IMR-90 (cell line): ENCODE data around the gene CTBP2.

Experiments used
- CTCF ChIP-seq: conservative IDR thresholded peaks from 2 replicates; pipeline ENCODE4 v1.5.1; 2012; ENCODE audit warnings: mild to moderate bottlenecking, low read depth, low read length, improper control_type of control experiment
- MXI1 ChIP-seq: IDR thresholded peaks from 2 replicates; pipeline ENCODE4 v1.6.1; 2012; ENCODE audit warnings: low read depth, mild to moderate bottlenecking, low read length, moderate library complexity, borderline replicate concordance
- POLR2A ChIP-seq: IDR thresholded peaks from 2 replicates; pipeline ENCODE4 v1.6.1; 2012; ENCODE audit warnings: mild to moderate bottlenecking, low read depth, low read length
- RCOR1 ChIP-seq: IDR thresholded peaks from 2 replicates; pipeline ENCODE4 v1.6.1; 2012; ENCODE audit warnings: mild to moderate bottlenecking, low read length, improper control_type of control experiment; ENCODE audit not compliant: insufficient replicate concordance
- SMC3 ChIP-seq: fragments of 150-350 bp; IDR thresholded peaks from 2 replicates; pipeline ENCODE4 v1.6.1; 2016; ENCODE audit warnings: low read depth, mild to moderate bottlenecking, antibody characterized with exemption, low read length, moderate library complexity
- USF2 ChIP-seq: fragments of 150-350 bp; IDR thresholded peaks from 2 replicates; pipeline ENCODE4 v1.6.1; 2017; ENCODE audit warnings: mild to moderate bottlenecking, antibody characterized with exemption, low read length, low read depth

- TF ChIP-seq CTCF (no peak), SMC3 (no peak), POLR2A (no peak), MXI1 (no peak), USF2 (no peak), RCOR1 (no peak)
These were observed 223.6 kb downstream of the CTBP2 start for GRCh38 chr10:124936813-124937212.
